Psoas muscle (tissue), 8 donors: ENCODE data around the gene CCT4. TPM values are rescaled to one million over a fixed set of nuclear protein-coding genes. Genes with fewer than 3 reads are reported as not detected.
"Not testable (repeated sequence)": the region's sequence is repeated elsewhere in the genome, so short reads cannot be mapped to it uniquely, and the experiment has no call there.

Experiments
- ATAC-seq, 4 donors: fragments of 200-7000 bp; cut with Tn5 transposase; one replicate each; pipeline ENCODE4 v1.9.1; 2020; ENCODE audit warnings: moderate library complexity in 3 of 4, mild to moderate bottlenecking in 2 of 4
- DNase-seq, 2 donors: peaks; one replicate each; pipeline ENCODE4 v3.0.0-alpha.2; 2020
- H3K27ac ChIP-seq: fragments of 200-600 bp; one replicate; pipeline ENCODE4 v1.8.0; 2022
- H3K27me3 ChIP-seq, 3 donors: fragments of 200-600 bp in 1 of 3; one replicate each; pipeline versions ENCODE4 v1.6.1 to v1.8.0; 2013 to 2022; ENCODE audit warnings: low read length in 2 of 3, mild to moderate bottlenecking in 2 of 3, moderate library complexity in 1 of 3; ENCODE audit not compliant: insufficient read depth in 3 of 3
- H3K36me3 ChIP-seq, 2 donors: fragments of 200-600 bp in 1 of 2; one replicate each; pipeline versions ENCODE4 v1.6.1 to v1.8.0; 2013 to 2022; ENCODE audit warnings: low read depth in 1 of 2, mild to moderate bottlenecking in 1 of 2, moderate library complexity in 1 of 2; ENCODE audit not compliant: insufficient read depth in 1 of 2
- H3K4me1 ChIP-seq: fragments of 200-600 bp; one replicate; pipeline ENCODE4 v1.8.0; 2022
- H3K4me3 ChIP-seq: fragments of 200-600 bp; one replicate; pipeline ENCODE4 v1.8.0; 2022; ENCODE audit warnings: mild to moderate bottlenecking
- H3K9me3 ChIP-seq: fragments of 200-600 bp; one replicate; pipeline ENCODE4 v1.8.0; 2022
- WGBS, 3 donors: extraction: QIAGEN DNeasy Blood & Tissue Kit; methylation state at CpG; one replicate each; pipeline versions ENCODE4 v1.1.6 to v1.1.7; 2013; 5-methylcytosine and 5-hydroxymethylcytosine counted together
- intact Hi-C, 2 donors: fragments of 100-400 bp; cut with DNase I; formaldehyde crosslinking; loops; one replicate each; pipeline versions ENCODE4 v1.11.0 to v1.14.2; 2022
- polyA plus RNA-seq, 3 donors: library from polyadenylated mRNA; stranded (reverse); fragments of 200-250 nt; gene quantifications; one replicate each; pipeline ENCODE4 v1.2.3, GENCODE V29; 2013
- total RNA-seq, 4 donors: library from RNA; stranded (reverse); fragmentation: NEBNext Ultra II Directional in 2 of 4; extraction: Animal tissue kit (Norgen Biotek cat#: 25700) in 2 of 4; gene quantifications; one replicate each; pipeline versions ENCODE4 v1.2.1 to v1.2.4, GENCODE V29; 2021 to 2023
- TF ChIP-seq, protein P1 (sequence below): fragments of 200-600 bp; IDR thresholded peaks from one replicate; pipeline ENCODE4 v1.8.0; 2022; ENCODE audit warnings: antibody characterized with exemption
- donor health status: healthy with polysubstance abuse.
- donor health status: DM: no; HTN: no; CAD: no; lungs with moderate emphysema.
- donor health status: Bipolar disorder and iron deficiency.
- donor health status: healthy.
- donor health status: DM: yes; HTN: yes; CAD: no.
- donor health status: DM: no; HTN: no; CAD: no.
- donor health status: DM: no; HTN: no; CAD: no.
- donor health status: DM: yes; HTN: yes; CAD: no.

CCT4 gene
- total and polyA plus RNA-seq, 7 donors, result 88.7 to 191 (median 132) TPM

DNA sequence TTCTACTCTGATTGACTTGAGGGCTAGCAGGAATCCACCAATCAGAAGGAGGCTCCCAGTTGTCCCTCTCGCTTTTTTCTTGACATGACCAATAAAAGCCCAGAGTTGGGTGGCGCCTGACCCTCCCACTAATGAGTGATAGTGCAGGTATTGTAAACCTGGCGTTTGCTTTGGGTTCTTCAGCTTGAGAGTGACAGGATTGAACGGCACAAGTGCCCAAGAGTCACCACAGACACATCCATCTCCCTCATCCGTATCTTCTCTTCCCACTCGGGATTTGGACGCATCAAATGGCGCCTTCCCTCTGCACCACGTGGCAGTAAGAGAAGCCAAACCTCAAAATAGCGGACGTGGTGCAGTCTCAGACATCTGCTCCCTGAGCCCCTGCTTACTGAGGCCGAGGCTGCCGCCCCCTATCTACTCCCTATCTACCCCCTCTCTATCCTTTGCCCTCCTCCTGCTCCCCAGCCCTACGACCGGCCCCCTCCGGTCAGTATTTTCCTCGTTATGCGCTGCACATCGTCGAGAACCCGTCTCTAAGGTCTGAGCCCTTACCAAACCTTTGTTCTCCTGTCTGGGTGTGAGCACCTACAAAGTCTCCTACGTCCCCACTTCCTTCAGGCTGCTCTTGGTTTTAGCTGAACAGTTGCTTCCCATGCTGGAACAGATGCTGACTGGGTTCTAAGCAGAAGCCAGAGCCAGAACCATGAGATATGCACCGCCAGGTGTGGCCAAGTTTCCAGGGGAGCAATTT, 33.7 kb downstream of the CCT4 start:
- ATAC-seq, result peak; percentile 95 to 96 (median 95)
- intact Hi-C loops, result loop anchor here in 1 of 2 donors (2.0 kb wide), 1 partner anchor 320 kb away; no protein-coding TSS in a partner anchor
- 1 to 2% (median 1%) methylated on average over 23 of the region's 23 CpGs for WGBS, 3 donors
- Histone ChIP-seq H3K27me3 (no peaks in the 10 kb centered on the region), H3K27ac (peak overlapping the region; percentile 75), H3K4me1 (peaks cover 11% of the 10 kb centered on the region), H3K9me3 (no peaks in the 10 kb centered on the region), H3K36me3 (no peaks in the 10 kb centered on the region), H3K4me3 (peak overlapping the region; percentile 71)
- TF ChIP-seq, protein P1, sequence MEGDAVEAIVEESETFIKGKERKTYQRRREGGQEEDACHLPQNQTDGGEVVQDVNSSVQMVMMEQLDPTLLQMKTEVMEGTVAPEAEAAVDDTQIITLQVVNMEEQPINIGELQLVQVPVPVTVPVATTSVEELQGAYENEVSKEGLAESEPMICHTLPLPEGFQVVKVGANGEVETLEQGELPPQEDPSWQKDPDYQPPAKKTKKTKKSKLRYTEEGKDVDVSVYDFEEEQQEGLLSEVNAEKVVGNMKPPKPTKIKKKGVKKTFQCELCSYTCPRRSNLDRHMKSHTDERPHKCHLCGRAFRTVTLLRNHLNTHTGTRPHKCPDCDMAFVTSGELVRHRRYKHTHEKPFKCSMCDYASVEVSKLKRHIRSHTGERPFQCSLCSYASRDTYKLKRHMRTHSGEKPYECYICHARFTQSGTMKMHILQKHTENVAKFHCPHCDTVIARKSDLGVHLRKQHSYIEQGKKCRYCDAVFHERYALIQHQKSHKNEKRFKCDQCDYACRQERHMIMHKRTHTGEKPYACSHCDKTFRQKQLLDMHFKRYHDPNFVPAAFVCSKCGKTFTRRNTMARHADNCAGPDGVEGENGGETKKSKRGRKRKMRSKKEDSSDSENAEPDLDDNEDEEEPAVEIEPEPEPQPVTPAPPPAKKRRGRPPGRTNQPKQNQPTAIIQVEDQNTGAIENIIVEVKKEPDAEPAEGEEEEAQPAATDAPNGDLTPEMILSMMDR, result no peak
- DNase-seq, result peak; percentile 23 to 90

- Histone ChIP-seq H3K4me1 (peaks cover 11% of the 10 kb centered on the region), H3K4me3 (peak within 1 kb of the TSS; percentile 71), H3K9me3 (no peaks in the 10 kb centered on the region), H3K27me3 (no peaks in the 10 kb centered on the region), H3K27ac (peak within 1 kb of the TSS; percentile 75), H3K36me3 (no peaks in the 10 kb centered on the region)
- intact Hi-C loops, result loop anchor here in 1 of 2 donors (2.0 kb wide), 1 partner anchor 319 kb away; no protein-coding TSS in a partner anchor
- TF ChIP-seq, protein P1, result no peak
- DNase-seq (peak; percentile 90 to 94), ATAC-seq (peak; percentile 93 to 96 (median 94))
- 0 to 1% (median 0%) methylated on average over 50 of the region's 50 CpGs for WGBS, 3 donors
These were observed 34.5 kb downstream of the CCT4 start, which contains the start of gene FAM161A for GRCh38 chr2:61853847-61854563. FAM161A (minus strand) TSS chr2:61854060; CDS start chr2:61854041, 19 bp downstream.

DNA sequence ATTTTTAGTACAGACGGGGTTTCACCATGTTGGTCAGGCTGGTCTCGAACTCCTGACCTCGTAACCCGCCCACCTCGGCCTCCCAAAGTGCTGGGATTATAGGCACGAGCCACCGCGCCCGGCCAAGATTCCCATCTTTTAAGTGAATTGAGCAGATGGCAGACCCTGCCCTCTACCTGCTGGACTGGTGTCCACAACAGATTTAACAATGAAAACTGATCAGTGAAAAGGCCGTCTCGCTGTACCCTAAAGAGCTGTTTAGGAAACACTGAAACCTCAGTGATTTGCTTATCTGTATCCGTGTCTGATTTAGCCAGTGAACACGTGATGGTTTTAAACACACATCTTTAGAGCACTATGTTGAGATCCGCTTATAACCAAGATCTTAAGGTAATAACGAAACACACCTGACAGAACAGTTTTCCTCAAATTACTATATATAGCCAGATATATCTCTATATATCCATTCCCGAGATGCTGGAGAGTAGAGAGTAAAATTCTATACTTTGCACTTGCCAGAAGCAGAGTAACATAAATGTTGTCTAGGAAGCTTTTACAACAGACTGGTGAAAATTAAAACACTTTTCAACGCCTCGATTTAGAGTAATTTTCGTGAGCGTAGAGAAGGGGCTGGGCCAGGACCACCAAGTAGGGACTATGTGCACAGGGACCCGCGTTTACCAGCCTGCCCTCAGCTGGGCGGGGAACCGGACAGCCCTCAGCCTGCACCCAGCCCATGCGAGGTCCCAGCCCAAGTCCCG, 35.2 kb downstream of the CCT4 start:
- intact Hi-C loops, result no loop called here
- TF ChIP-seq, protein P1, result no peak
- ATAC-seq, result peak; percentile 74 to 79 (median 78)
- H3K36me3 ChIP-seq, result no peaks in the 10 kb centered on the region
- peak overlapping the region; percentile 71 for H3K4me3 ChIP-seq
- H3K27ac ChIP-seq, result peak overlapping the region; percentile 75
- 12 to 18% (median 16%) methylated on average over 26 of the region's 26 CpGs for WGBS, 3 donors
- no peaks in the 10 kb centered on the region for H3K27me3 ChIP-seq
- no peaks in the 10 kb centered on the region for H3K9me3 ChIP-seq
- DNase-seq, result peak in 1 of 2 donors; percentile 82
- H3K4me1 ChIP-seq, result peaks cover 11% of the 10 kb centered on the region

GRCh38 chr2:61851270-61851669, 37.2 kb downstream of the CCT4 start:
- WGBS, 3 donors, result 93 to 99% (median 93%) methylated on average over 10 of the region's 10 CpGs
- DNase-seq, ATAC-seq, H3K9me3 ChIP-seq, H3K27me3 ChIP-seq, H3K27ac ChIP-seq, H3K4me3 ChIP-seq, intact Hi-C loops, H3K36me3 ChIP-seq: not testable (repeated sequence)
- peaks cover 11% of the 10 kb centered on the region for H3K4me1 ChIP-seq
